GM12878 (cell line): ENCODE data around the gene FSD1L. TPM values are rescaled to one million over a fixed set of nuclear protein-coding genes. Genes with fewer than 3 reads are reported as not detected.

ENCODE experiments used
- ATAC-seq: fragments of 200-7000 bp; cut with Tn5 transposase; 3 replicates; pipeline ENCODE4 v1.9.1; 2020; ENCODE audit warnings: mild to moderate bottlenecking, moderate library complexity
- BruUV-seq: library from RNA; stranded (reverse); fragments of 400-500 nt; replicated peaks from 2 replicates; lab custom pipeline; 2021; lab: Mats Ljungman, UMichigan
- CTCF ChIA-PET: fragments of 300-600 bp; sonication (Branson Sonifier 250); formaldehyde crosslinking; extraction: SDS; loops from one replicate; lab custom pipeline; 2021; ENCODE audit warnings: inconsistent platforms; lab: Yijun Ruan, JAX
- POLR2A ChIA-PET: fragments of 350-600 bp; formaldehyde crosslinking; extraction: SDS; loops from one replicate; lab custom pipeline; 2021; ENCODE audit warnings: inconsistent platforms; lab: Charles Lee
- RAD21 ChIA-PET: fragments of 300-600 bp; sonication (Branson Sonifier 250); formaldehyde crosslinking; loops from one replicate; lab custom pipeline; 2023; ENCODE audit warnings: antibody characterized with exemption; ENCODE audit not compliant: unreplicated experiment; lab: Charles Lee
- SMC1A ChIA-PET: fragments of 300-600 bp; sonication (Branson Sonifier 250); formaldehyde crosslinking; loops from one replicate; lab custom pipeline; 2023; ENCODE audit not compliant: unreplicated experiment, uncharacterized antibody; lab: Charles Lee
- DNase-seq: peaks from one replicate; pipeline ENCODE4 v3.0.0-alpha.2; 2011; ENCODE audit warnings: low read depth, low spot score
- FAIRE-seq: peaks from 3 replicates; lab custom pipeline; 2011; peaks lifted over from hg19 to GRCh38; lab: Jason Lieb, UNC
- H2AFZ ChIP-seq: 2 replicates; pipeline ENCODE4 v1.6.0; 2011; ENCODE audit warnings: low read depth, low read length, control low read depth; ENCODE audit not compliant: control insufficient read depth
- H3K27ac ChIP-seq: 2 replicates; pipeline ENCODE4 v1.5.1; 2011; ENCODE audit warnings: control low read depth; ENCODE audit not compliant: control insufficient read depth, insufficient read depth
- H3K27me3 ChIP-seq, 2 experiments: replicated peaks in 1 of 2; 2 replicates each; pipeline versions ENCODE4 v1.6.0 to v1.6.1; 2011; ENCODE audit warnings: low read length in 1 of 2; ENCODE audit not compliant: control insufficient read depth in 2 of 2, insufficient read depth in 2 of 2
- H3K36me3 ChIP-seq, 2 experiments: 2 replicates each; pipeline ENCODE4 v1.5.1; 2011; ENCODE audit warnings: low read length in 1 of 2; ENCODE audit not compliant: control insufficient read depth in 2 of 2, insufficient read depth in 2 of 2
- H3K4me1 ChIP-seq: 2 replicates; pipeline ENCODE4 v1.6.1; 2011; ENCODE audit warnings: mild to moderate bottlenecking, low read length, moderate library complexity, mixed read lengths; ENCODE audit not compliant: control insufficient read depth, insufficient read depth
- H3K4me2 ChIP-seq: 2 replicates; pipeline ENCODE4 v1.6.0; 2011; ENCODE audit warnings: control low read depth; ENCODE audit not compliant: control insufficient read depth, insufficient read depth
- H3K4me3 ChIP-seq: fragments of 200-600 bp; sonication (generic); 2 replicates; pipeline ENCODE4 v1.5.1; 2016
- H3K79me2 ChIP-seq: 2 replicates; pipeline ENCODE4 v1.6.0; 2011; ENCODE audit warnings: low read length; ENCODE audit not compliant: control insufficient read depth, insufficient read depth
- H3K9ac ChIP-seq: 2 replicates; pipeline ENCODE4 v1.8.0; 2011; ENCODE audit warnings: low read length, control low read depth, mixed read lengths; ENCODE audit not compliant: control insufficient read depth, insufficient read depth
- H3K9me3 ChIP-seq: replicated peaks from 3 replicates; pipeline ENCODE4 v1.5.1; 2011; ENCODE audit warnings: mild to moderate bottlenecking, low read length; ENCODE audit not compliant: control insufficient read depth, insufficient read depth
- H4K20me1 ChIP-seq: 2 replicates; pipeline ENCODE4 v1.6.0; 2011; ENCODE audit not compliant: control insufficient read depth, insufficient read depth
- PAX5 ChIP-seq: IDR thresholded peaks from 2 replicates; pipeline ENCODE4 v1.6.1; 2011; ENCODE audit warnings: low read depth, low read length, borderline replicate concordance
- ZBED1 ChIP-seq: IDR thresholded peaks from 2 replicates; pipeline ENCODE4 v1.6.1; 2016; ENCODE audit warnings: borderline replicate concordance
- WGBS: methylation state at CpG from one replicate; pipeline ENCODE4 v1.1.6; 2016; ENCODE audit warnings: low lambda C conversion rate; ENCODE audit not compliant: insufficient replicate concordance, insufficient coverage; ENCODE audit errors: missing lambda C conversion rate; 5-methylcytosine and 5-hydroxymethylcytosine counted together
- in situ Hi-C: fragments of 300-500 bp; cut with MboI; formaldehyde crosslinking; loops from 9 replicates; pipeline ENCODE4 v1.14.3; 2018; ENCODE audit warnings: mixed read lengths
- intact Hi-C: fragments of 100-400 bp; cut with micrococcal nuclease; formaldehyde crosslinking; loops from one replicate; pipeline ENCODE4 v1.14.2; 2022; ENCODE audit not compliant: unreplicated experiment
- polyA plus RNA-seq, 11 experiments: library from polyadenylated mRNA; depleted of rRNA in 4 of 11; unstranded in 6 of 11; stranded (reverse) in 5 of 11; fragments of >200 nt; fragmentation: Nextera tagmentation in 4 of 11; fragmentation: Illumina TruSeq in 1 of 11; extraction: Ambion mirVana in 4 of 11; extraction: Trizol in 1 of 11; gene quantifications; 1 replicate in 1 of 11; 2 replicates in 10 of 11; pipeline versions ENCODE4 v1.2.1 to v1.2.3, GENCODE V29; 2011 to 2016; ENCODE audit warnings: inconsistent platforms in 2 of 11, missing spikeins in 2 of 11, low read depth in 1 of 11
- total RNA-seq, 4 experiments: library from RNA; depleted of rRNA in 3 of 4; stranded (reverse); fragments of >200 nt in 3 of 4; fragmentation: Illumina TruSeq in 1 of 4; extraction: Trizol in 1 of 4; gene quantifications; 2 replicates each; pipeline versions ENCODE4 v1.2.1 to v1.2.3, GENCODE V29; 2013 to 2021
- TF ChIP-seq, protein P1 (sequence below): fragments of 450-650 bp; IDR thresholded peaks from 2 replicates; pipeline ENCODE4 v1.6.1; 2017; ENCODE audit warnings: mild to moderate bottlenecking, moderate library complexity

FSD1L gene
- total and polyA plus RNA-seq, 10 of the 15 experiments (the other 5 are each of a cell fraction or from before 2014, with no cell fraction given): 11.9 to 52.4 (median 17.0) TPM

DNA sequence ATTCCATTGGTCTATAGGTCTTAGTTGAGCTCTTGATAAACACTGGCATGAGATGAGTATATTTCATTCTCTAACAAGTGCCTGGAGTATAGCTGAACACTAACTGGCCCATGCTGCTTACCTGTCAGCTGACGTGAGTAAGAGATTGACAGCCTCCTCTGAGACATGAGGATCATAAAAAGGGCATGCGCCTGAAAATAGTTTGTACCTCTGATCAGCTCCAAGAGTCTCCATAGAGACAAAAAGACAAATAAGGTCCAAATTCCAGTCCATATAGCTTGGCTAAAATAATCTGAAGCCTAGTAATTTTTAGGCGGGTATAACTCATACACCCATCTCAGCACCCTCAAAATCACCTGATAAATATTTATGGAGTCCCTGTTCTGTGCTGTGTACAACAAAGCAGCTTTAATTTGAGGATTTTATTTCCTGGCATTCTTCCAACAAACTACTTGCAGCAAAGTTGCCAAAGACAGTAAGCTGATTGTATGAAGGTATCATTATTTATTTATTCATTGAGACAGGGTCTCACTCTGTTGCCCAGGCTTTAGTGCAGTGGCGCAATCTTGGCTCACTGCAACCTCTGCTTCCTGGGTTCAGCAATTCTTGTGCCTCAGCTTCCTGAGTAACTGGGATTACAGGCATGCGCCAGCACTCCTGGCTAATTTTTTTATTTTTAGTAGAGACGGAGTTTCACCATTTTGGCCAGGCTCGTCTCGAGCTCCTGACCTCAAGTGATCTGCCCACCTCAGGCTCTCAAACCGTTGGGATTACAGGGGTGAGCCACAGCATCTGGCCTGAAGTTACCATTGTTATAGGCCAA, 16.2 kb upstream of the FSD1L start:
- no peak for TF ChIP-seq PAX5
- TF ChIP-seq ZBED1: no peak
- TF ChIP-seq, protein P1, sequence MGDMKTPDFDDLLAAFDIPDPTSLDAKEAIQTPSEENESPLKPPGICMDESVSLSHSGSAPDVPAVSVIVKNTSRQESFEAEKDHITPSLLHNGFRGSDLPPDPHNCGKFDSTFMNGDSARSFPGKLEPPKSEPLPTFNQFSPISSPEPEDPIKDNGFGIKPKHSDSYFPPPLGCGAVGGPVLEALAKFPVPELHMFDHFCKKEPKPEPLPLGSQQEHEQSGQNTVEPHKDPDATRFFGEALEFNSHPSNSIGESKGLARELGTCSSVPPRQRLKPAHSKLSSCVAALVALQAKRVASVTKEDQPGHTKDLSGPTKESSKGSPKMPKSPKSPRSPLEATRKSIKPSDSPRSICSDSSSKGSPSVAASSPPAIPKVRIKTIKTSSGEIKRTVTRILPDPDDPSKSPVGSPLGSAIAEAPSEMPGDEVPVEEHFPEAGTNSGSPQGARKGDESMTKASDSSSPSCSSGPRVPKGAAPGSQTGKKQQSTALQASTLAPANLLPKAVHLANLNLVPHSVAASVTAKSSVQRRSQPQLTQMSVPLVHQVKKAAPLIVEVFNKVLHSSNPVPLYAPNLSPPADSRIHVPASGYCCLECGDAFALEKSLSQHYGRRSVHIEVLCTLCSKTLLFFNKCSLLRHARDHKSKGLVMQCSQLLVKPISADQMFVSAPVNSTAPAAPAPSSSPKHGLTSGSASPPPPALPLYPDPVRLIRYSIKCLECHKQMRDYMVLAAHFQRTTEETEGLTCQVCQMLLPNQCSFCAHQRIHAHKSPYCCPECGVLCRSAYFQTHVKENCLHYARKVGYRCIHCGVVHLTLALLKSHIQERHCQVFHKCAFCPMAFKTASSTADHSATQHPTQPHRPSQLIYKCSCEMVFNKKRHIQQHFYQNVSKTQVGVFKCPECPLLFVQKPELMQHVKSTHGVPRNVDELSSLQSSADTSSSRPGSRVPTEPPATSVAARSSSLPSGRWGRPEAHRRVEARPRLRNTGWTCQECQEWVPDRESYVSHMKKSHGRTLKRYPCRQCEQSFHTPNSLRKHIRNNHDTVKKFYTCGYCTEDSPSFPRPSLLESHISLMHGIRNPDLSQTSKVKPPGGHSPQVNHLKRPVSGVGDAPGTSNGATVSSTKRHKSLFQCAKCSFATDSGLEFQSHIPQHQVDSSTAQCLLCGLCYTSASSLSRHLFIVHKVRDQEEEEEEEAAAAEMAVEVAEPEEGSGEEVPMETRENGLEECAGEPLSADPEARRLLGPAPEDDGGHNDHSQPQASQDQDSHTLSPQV: no peak
- 80% methylated on average over 9 of the region's 9 CpGs for WGBS
- BruUV-seq: no TSS peak
- ChIA-PET CTCF (no interaction called here), SMC1A (interaction anchor here (1.1 to 1.5 kb wide), 4 partner anchors 11 to 287 kb away, joined by 3 to 7 read pairs (median 3); no protein-coding TSS in a partner anchor), POLR2A (no interaction called here), RAD21 (interaction anchor here (1.1 kb wide), 1 partner anchor 287 kb away, joined by 4 read pairs; no protein-coding TSS in a partner anchor)
- in situ Hi-C loops (no loop called here), intact Hi-C loops (loop anchor here (5.0 kb wide), 1 partner anchor 176 kb away; no protein-coding TSS in a partner anchor)
- H3K27me3 ChIP-seq: no peaks in the 10 kb centered on the region
- no peak overlapping the region for H3K4me3 ChIP-seq
- no peaks in the 10 kb centered on the region; the same call in 2 of the 3 replicates for H3K9me3 ChIP-seq
- H3K4me1 ChIP-seq: no peaks in the 10 kb centered on the region
- no peak overlapping the region for H3K9ac ChIP-seq
- no peak overlapping the region for H3K27ac ChIP-seq
- no peak for ATAC-seq
- DNase-seq: no peak
- FAIRE-seq: no peak
- H3K36me3 ChIP-seq: no peaks in the 10 kb centered on the region
- no peak overlapping the region for H2AFZ ChIP-seq
- no peaks in the 10 kb centered on the region for H3K79me2 ChIP-seq
- H3K4me2 ChIP-seq: no peak overlapping the region
- no peaks in the 10 kb centered on the region for H4K20me1 ChIP-seq
